H1 (cell line): ENCODE measurements around the gene PRKCZ. TPM values are rescaled to one million over a fixed set of nuclear protein-coding genes. Genes with fewer than 3 reads are reported as not detected.

Experiments used
- CTCF ChIA-PET: fragments of 300-600 bp; sonication (Branson Sonifier 250); formaldehyde crosslinking; loops from one replicate; lab custom pipeline; 2021; ENCODE audit not compliant: partially characterized antibody; lab: Charles Lee
- POLR2A ChIA-PET: fragments of 300-600 bp; sonication (Branson Sonifier 250); formaldehyde crosslinking; loops from one replicate; lab custom pipeline; 2021; ENCODE audit warnings: inconsistent platforms; ENCODE audit not compliant: partially characterized antibody; lab: Charles Lee
- DNase-seq, 2 experiments: peaks; one replicate each; pipeline versions ENCODE4 v3.0.0 to v3.0.0-alpha.2; 2010 to 2022; ENCODE audit warnings: low spot score in 2 of 2, low read depth in 1 of 2, mixed read lengths in 1 of 2
- FAIRE-seq: peaks from 2 replicates; lab custom pipeline; 2011; peaks lifted over from hg19 to GRCh38; lab: Jason Lieb, UNC
- H2AFZ ChIP-seq: 2 replicates; pipeline ENCODE4 v1.8.1; 2012; ENCODE audit warnings: low read length, inconsistent platforms
- H2AK5ac ChIP-seq: 2 replicates; pipeline ENCODE4 v1.6.1; 2013; ENCODE audit warnings: low read depth, low read length
- H2BK120ac ChIP-seq: replicated peaks from 2 replicates; pipeline ENCODE3; 2013; ENCODE audit warnings: low read depth, low read length, inconsistent platforms
- H2BK12ac ChIP-seq: 2 replicates; pipeline ENCODE4 v1.6.1; 2013; ENCODE audit warnings: low read depth, low read length
- H2BK15ac ChIP-seq: 2 replicates; pipeline ENCODE4 v1.6.1; 2013; ENCODE audit warnings: low read length
- H2BK20ac ChIP-seq: 2 replicates; pipeline ENCODE4 v1.6.1; 2013; ENCODE audit warnings: low read length
- H2BK5ac ChIP-seq: 2 replicates; pipeline ENCODE4 v1.6.1; 2013; ENCODE audit warnings: low read depth, low read length
- H3K14ac ChIP-seq: 2 replicates; pipeline ENCODE4 v1.6.1; 2013; ENCODE audit warnings: inconsistent platforms; ENCODE audit not compliant: insufficient read length
- H3K18ac ChIP-seq: 2 replicates; pipeline ENCODE4 v1.6.1; 2013; ENCODE audit warnings: low read length; ENCODE audit errors: extremely low read depth
- H3K23ac ChIP-seq: 2 replicates; pipeline ENCODE4 v1.6.1; 2013; ENCODE audit warnings: inconsistent platforms; ENCODE audit not compliant: insufficient read length
- H3K23me2 ChIP-seq: 2 replicates; pipeline ENCODE4 v1.6.1; 2013; ENCODE audit warnings: low read depth, low read length
- H3K27ac ChIP-seq: 2 replicates; pipeline ENCODE4 v1.6.1; 2011; ENCODE audit warnings: low read depth, low read length, inconsistent platforms
- H3K27me3 ChIP-seq, 4 experiments: replicated peaks in 1 of 4; 1 replicate in 1 of 4; 2 replicates in 3 of 4; pipeline versions ENCODE4 v1.6.1 to v1.8.1; 2011 to 2013; ENCODE audit warnings: low read length in 3 of 4, mild to moderate bottlenecking in 3 of 4, inconsistent platforms in 2 of 4, mixed read lengths in 2 of 4, moderate library complexity in 1 of 4; ENCODE audit not compliant: control insufficient read depth in 3 of 4, insufficient read depth in 3 of 4; ENCODE audit errors: extremely low read depth in 1 of 4
- H3K36me3 ChIP-seq, 4 experiments: 2 replicates each; pipeline versions ENCODE4 v1.6.1 to v1.8.1; 2011 to 2013; ENCODE audit warnings: mild to moderate bottlenecking in 4 of 4, low read length in 3 of 4, moderate library complexity in 2 of 4, control low read depth in 1 of 4, inconsistent platforms in 1 of 4; ENCODE audit not compliant: insufficient read depth in 4 of 4, control insufficient read depth in 2 of 4
- H3K4ac ChIP-seq: replicated peaks from 2 replicates; pipeline ENCODE3; 2013; ENCODE audit warnings: low read length, low read depth, mixed read lengths, inconsistent platforms; ENCODE audit not compliant: insufficient read length
- H3K4me1 ChIP-seq, 4 experiments: replicated peaks in 1 of 4; 1 replicate in 1 of 4; 2 replicates in 3 of 4; pipeline versions ENCODE4 v1.6.1 to v1.8.1; 2011 to 2013; ENCODE audit warnings: low read length in 3 of 4, inconsistent platforms in 2 of 4, mixed read lengths in 1 of 4; ENCODE audit not compliant: insufficient read depth in 4 of 4, control insufficient read depth in 3 of 4
- H3K4me2 ChIP-seq, 2 experiments: 2 replicates each; pipeline versions ENCODE4 v1.6.1 to v1.8.1; 2011 to 2013; ENCODE audit warnings: low read depth in 2 of 2, low read length in 2 of 2, control low read depth in 1 of 2, inconsistent platforms in 1 of 2, mild to moderate bottlenecking in 1 of 2; ENCODE audit not compliant: insufficient read depth in 1 of 2
- H3K4me3 ChIP-seq, 4 experiments: fragments of 200-600, 300-600 bp in 1 of 4; sonication (generic), shearing (Covaris generic), sonication (Bioruptor Twin) in 1 of 4; 2 replicates each; pipeline versions ENCODE4 v1.5.1 to v1.8.1; 2011 to 2016; ENCODE audit warnings: low read length in 4 of 4, low read depth in 3 of 4, control low read depth in 2 of 4, inconsistent platforms in 2 of 4, mild to moderate bottlenecking in 2 of 4, mixed read lengths in 1 of 4, moderate library complexity in 1 of 4; ENCODE audit not compliant: insufficient read depth in 2 of 4; ENCODE audit errors: extremely low read depth in 1 of 4
- H3K56ac ChIP-seq: replicated peaks from 2 replicates; pipeline ENCODE3; 2013; ENCODE audit warnings: low read depth, mild to moderate bottlenecking, mixed read lengths, low read length, inconsistent platforms; ENCODE audit not compliant: insufficient read length
- H3K79me1 ChIP-seq: 2 replicates; pipeline ENCODE4 v1.6.1; 2013; ENCODE audit warnings: low read depth, low read length, control low read depth
- H3K79me2 ChIP-seq, 2 experiments: 2 replicates each; pipeline versions ENCODE4 v1.6.1 to v1.8.1; 2012 to 2013; ENCODE audit warnings: low read length in 2 of 2, mild to moderate bottlenecking in 2 of 2, inconsistent platforms in 1 of 2; ENCODE audit not compliant: insufficient read depth in 2 of 2, control insufficient read depth in 1 of 2
- H3K9ac ChIP-seq, 4 experiments: replicated peaks in 1 of 4; 1 replicate in 1 of 4; 2 replicates in 3 of 4; pipeline versions ENCODE4 v1.6.1 to v1.8.1; 2011 to 2013; ENCODE audit warnings: low read depth in 3 of 4, low read length in 3 of 4, control low read depth in 2 of 4, mild to moderate bottlenecking in 2 of 4, moderate library complexity in 2 of 4, inconsistent platforms in 1 of 4; ENCODE audit errors: extremely low read depth in 1 of 4
- H3K9me3 ChIP-seq, 2 experiments: 2 replicates each; pipeline versions ENCODE4 v1.6.1 to v1.8.1; 2012 to 2013; ENCODE audit warnings: mild to moderate bottlenecking in 2 of 2, moderate library complexity in 2 of 2, control low read depth in 1 of 2, inconsistent platforms in 1 of 2, low read depth in 1 of 2, low read length in 1 of 2, mixed read lengths in 1 of 2; ENCODE audit not compliant: insufficient read depth in 2 of 2
- H4K20me1 ChIP-seq, 2 experiments: replicated peaks in 1 of 2; 2 replicates each; pipeline versions ENCODE3 to v1.8.1; 2011 to 2013; ENCODE audit warnings: inconsistent platforms in 2 of 2, low read length in 2 of 2, mild to moderate bottlenecking in 1 of 2; ENCODE audit not compliant: insufficient read depth in 2 of 2, control insufficient read depth in 1 of 2
- H4K5ac ChIP-seq: 2 replicates; pipeline ENCODE4 v1.6.1; 2013; ENCODE audit warnings: low read length, low read depth, mixed read lengths, inconsistent platforms; ENCODE audit not compliant: insufficient read length
- H4K8ac ChIP-seq: 2 replicates; pipeline ENCODE4 v1.8.0; 2013; ENCODE audit warnings: mild to moderate bottlenecking, moderate library complexity, low read length, inconsistent platforms; ENCODE audit not compliant: insufficient read depth; ENCODE audit errors: extremely low read depth
- H4K91ac ChIP-seq: replicated peaks from 2 replicates; pipeline ENCODE3; 2013; ENCODE audit warnings: low read length, mixed read lengths, inconsistent platforms; ENCODE audit not compliant: insufficient read length
- ATF3 ChIP-seq: IDR thresholded peaks from 2 replicates; pipeline ENCODE4 v1.6.1; 2011; ENCODE audit warnings: low read depth, mild to moderate bottlenecking, low read length; ENCODE audit not compliant: insufficient read depth
- BACH1 ChIP-seq: IDR thresholded peaks from 2 replicates; pipeline ENCODE4 v1.6.1; 2012; ENCODE audit warnings: low read length, improper control_type of control experiment
- CBX5 ChIP-seq: fragments of 300-800, 300-1000 bp; sonication (generic); IDR thresholded peaks from 2 replicates; pipeline ENCODE4 v1.7.1; 2016; ENCODE audit warnings: antibody characterized with exemption, low read length, low read depth
- CREB1 ChIP-seq: IDR thresholded peaks from 2 replicates; pipeline ENCODE4 v1.6.1; 2012; ENCODE audit warnings: inconsistent platforms
- GABPA ChIP-seq: IDR thresholded peaks from 2 replicates; pipeline ENCODE4 v1.6.1; 2011; ENCODE audit warnings: mild to moderate bottlenecking, low read length, moderate library complexity, borderline replicate concordance; ENCODE audit not compliant: insufficient read depth
- POU5F1 ChIP-seq: IDR thresholded peaks from 2 replicates; pipeline ENCODE4 v1.6.1; 2011; ENCODE audit warnings: low read depth, mild to moderate bottlenecking, low read length, moderate library complexity
- SP1 ChIP-seq: IDR thresholded peaks from 2 replicates; pipeline ENCODE4 v1.6.1; 2011; ENCODE audit warnings: low read depth, low read length
- SRF ChIP-seq: IDR thresholded peaks from 2 replicates; pipeline ENCODE4 v1.6.1; 2011; ENCODE audit warnings: mild to moderate bottlenecking, low read depth, low read length, moderate library complexity
- USF2 ChIP-seq: IDR thresholded peaks from 2 replicates; pipeline ENCODE4 v1.6.1; 2011; ENCODE audit warnings: low read length, improper control_type of control experiment
- WGBS, 2 experiments: shearing (Covaris generic) in 1 of 2; methylation state at CpG; one replicate each; pipeline versions ENCODE4 v1.1.6 to v1.1.7; 2013 to 2015; ENCODE audit warnings: low lambda C conversion rate in 2 of 2, mixed read lengths in 2 of 2, inconsistent platforms in 1 of 2, low coverage in 1 of 2, missing lambda C conversion rate in 1 of 2; ENCODE audit not compliant: insufficient replicate concordance in 2 of 2, insufficient coverage in 1 of 2, insufficient read length in 1 of 2; ENCODE audit errors: extremely low coverage in 1 of 2, missing lambda C conversion rate in 1 of 2; 5-methylcytosine and 5-hydroxymethylcytosine counted together
- polyA plus RNA-seq, 7 experiments: library from polyadenylated mRNA; depleted of rRNA in 3 of 7; stranded (reverse) in 5 of 7; unstranded in 2 of 7; fragments of >200 nt in 5 of 7; fragments of 200-250 nt in 2 of 7; gene quantifications; 1 replicate in 5 of 7; 2 replicates in 1 of 7; 4 replicates in 1 of 7; pipeline versions ENCODE4 v1.2.1 to v1.2.3, GENCODE V29; 2011 to 2013; ENCODE audit warnings: missing spikeins in 2 of 7, mixed read lengths in 2 of 7
- total RNA-seq: library from RNA; stranded (reverse); fragmentation: NEBNext Ultra II Directional; extraction: Animal tissue kit (Norgen Biotek cat#: 25700); gene quantifications from 2 replicates; pipeline ENCODE4 v1.2.1, GENCODE V29; 2021
- TF ChIP-seq, protein P1 (sequence below): IDR thresholded peaks from 2 replicates; pipeline ENCODE4 v1.6.1; 2012; ENCODE audit warnings: inconsistent platforms

PRKCZ gene
- total and polyA plus RNA-seq, 2 of the 8 experiments (the other 6 are each of a cell fraction or from before 2014, with no cell fraction given): 37.4 to 45.1 TPM

DNA sequence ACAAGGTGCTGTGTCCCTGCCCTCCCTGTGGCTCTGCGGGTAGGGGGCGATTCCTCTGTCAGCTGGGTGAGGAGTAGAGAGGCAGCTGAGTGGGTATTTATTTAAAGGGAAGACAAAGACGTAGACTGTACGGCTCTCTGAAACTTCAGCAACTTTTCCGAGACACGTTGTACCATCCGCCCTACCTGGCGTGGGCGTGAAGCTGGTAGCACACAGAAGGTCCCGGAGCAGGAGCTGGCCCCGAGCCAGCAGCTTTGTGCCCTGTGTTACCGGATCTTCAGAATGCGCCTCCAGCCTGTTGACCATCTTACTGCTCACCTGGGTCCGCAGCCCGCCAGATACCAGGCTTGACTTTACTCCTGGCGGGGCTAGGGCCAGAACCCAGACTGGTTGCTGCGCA, 34.9 kb downstream of the PRKCZ start:
- CTCF ChIA-PET: interaction anchor here (1.2 to 1.7 kb wide), 4 partner anchors 9 to 36 kb away, joined by 3 to 6 read pairs (median 4); partner anchors contain the start of gene PRKCZ

More for the DNA sequence above, 34.9 kb downstream of the PRKCZ start:
- POLR2A ChIA-PET: no interaction called here
- no peaks in the 10 kb centered on the region for H3K23me2 ChIP-seq
- H2BK5ac ChIP-seq: no peak overlapping the region
- H3K4me2 ChIP-seq: no peak overlapping the region
- H2BK120ac ChIP-seq: no peak overlapping the region
- H4K91ac ChIP-seq: no peak overlapping the region
- no peak overlapping the region for H3K4me3 ChIP-seq
- no peaks in the 10 kb centered on the region for H3K27me3 ChIP-seq
- no peak overlapping the region for H4K5ac ChIP-seq
- H4K20me1 ChIP-seq: peaks cover 0 to 2% of the 10 kb centered on the region in 2 experiments
- no peak overlapping the region for H2AK5ac ChIP-seq
- H2BK12ac ChIP-seq: no peak overlapping the region
- no peak overlapping the region for H3K23ac ChIP-seq
- peaks cover 11% of the 10 kb centered on the region for H3K79me1 ChIP-seq
- H2BK20ac ChIP-seq: no peak overlapping the region
- no peak overlapping the region for H2BK15ac ChIP-seq
- H3K9me3 ChIP-seq: no peaks in the 10 kb centered on the region
- H3K4ac ChIP-seq: no peak overlapping the region
- H3K56ac ChIP-seq: no peak overlapping the region
- H4K8ac ChIP-seq: 0 out of 2 replicates have a peak overlapping the region, but pooled peaks have one; percentile 17
- H3K14ac ChIP-seq: no peak overlapping the region
- FAIRE-seq (no peak), DNase-seq (no peak)
- peaks cover 0 to 9% of the 10 kb centered on the region in 2 experiments; a peak in 1 of 4 replicates for H3K79me2 ChIP-seq
- no peaks in the 10 kb centered on the region for H3K36me3 ChIP-seq
- H3K27ac ChIP-seq: no peak overlapping the region
- no peak overlapping the region for H2AFZ ChIP-seq
- peaks cover 0 to 6% (median 4%) of the 10 kb centered on the region in 4 experiments; a peak in 3 of 7 replicates for H3K4me1 ChIP-seq
- TF ChIP-seq SRF (no peak), USF2 (no peak), SP1 (no peak), CREB1 (no peak), GABPA (no peak), POU5F1 (no peak), CBX5 (no peak), ATF3 (no peak), BACH1 (no peak)
- TF ChIP-seq, protein P1, sequence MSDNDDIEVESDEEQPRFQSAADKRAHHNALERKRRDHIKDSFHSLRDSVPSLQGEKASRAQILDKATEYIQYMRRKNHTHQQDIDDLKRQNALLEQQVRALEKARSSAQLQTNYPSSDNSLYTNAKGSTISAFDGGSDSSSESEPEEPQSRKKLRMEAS: no peak
- 97% methylated on average over 17 of the region's 17 CpGs; no CpG with 5 or more reads in 1 of the 2 experiments for WGBS, 2 experiments
- H3K18ac ChIP-seq: no peak overlapping the region
- H3K9ac ChIP-seq: no peak overlapping the region
